Upper lobe of right lung (tissue), 1 donor: ENCODE measurements around the gene MAPKBP1. TPM values are rescaled to one million over a fixed set of nuclear protein-coding genes. Genes with fewer than 3 reads are reported as not detected.

ENCODE experiments used
- ATAC-seq: fragments of 200-7000 bp; cut with Tn5 transposase; one replicate; pipeline ENCODE4 v1.9.1; 2020; ENCODE audit warnings: mild to moderate bottlenecking, moderate library complexity
- DNase-seq: peaks from one replicate; pipeline ENCODE4 v3.0.0-alpha.2; 2020
- H3K27ac ChIP-seq: fragments of 200-600 bp; one replicate; pipeline ENCODE4 v1.8.0; 2022
- H3K27me3 ChIP-seq: fragments of 200-600 bp; one replicate; pipeline ENCODE4 v1.8.0; 2022; ENCODE audit warnings: mild to moderate bottlenecking
- H3K36me3 ChIP-seq: fragments of 200-600 bp; one replicate; pipeline ENCODE4 v1.8.0; 2022
- H3K4me1 ChIP-seq: fragments of 200-600 bp; one replicate; pipeline ENCODE4 v1.8.0; 2022
- H3K4me3 ChIP-seq: fragments of 200-600 bp; one replicate; pipeline ENCODE4 v1.8.0; 2022; ENCODE audit warnings: mild to moderate bottlenecking
- H3K9me3 ChIP-seq: fragments of 200-600 bp; one replicate; pipeline ENCODE4 v1.8.0; 2022
- CTCF ChIP-seq: fragments of 200-600 bp; IDR thresholded peaks from one replicate; pipeline ENCODE4 v1.8.0; 2022; ENCODE audit warnings: antibody characterized with exemption
- intact Hi-C: fragments of 100-400 bp; cut with DNase I; formaldehyde crosslinking; loops from one replicate; pipeline ENCODE4 v1.11.0; 2022
- total RNA-seq: library from RNA; stranded (reverse); fragmentation: NEBNext Ultra II Directional; extraction: Animal tissue kit (Norgen Biotek cat#: 25700); gene quantifications from one replicate; pipeline ENCODE4 v1.2.1, GENCODE V29; 2021
- donor health status: DM: no; HTN: yes; CAD: no; lungs with severe emphysema.

The MAPKBP1 gene
- total RNA-seq, 1 donor from 2014 or later = 22.4 TPM

DNA sequence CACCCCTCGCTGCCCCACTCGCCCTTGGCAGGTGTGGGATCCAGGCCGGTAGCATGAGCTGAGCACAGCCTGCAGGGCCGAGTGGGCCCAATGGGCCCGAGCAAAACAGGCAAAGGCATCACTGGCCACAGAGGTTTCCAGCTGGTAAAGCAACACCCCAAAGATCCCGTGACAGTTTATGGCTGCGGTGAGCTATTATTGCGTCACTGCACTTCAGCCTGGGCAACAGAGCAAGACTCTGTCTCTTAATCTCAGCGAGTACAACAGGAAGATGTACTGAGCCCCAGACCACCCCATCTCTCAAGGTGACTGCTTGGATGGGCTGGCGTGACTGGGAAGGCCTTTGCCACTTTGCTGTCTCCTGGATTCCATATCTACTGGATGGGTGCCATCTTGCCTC is 57.9 kb downstream of the MAPKBP1 start:
- intact Hi-C loops = no loop called here
- H3K27me3 ChIP-seq = no peaks in the 10 kb centered on the region
- no peak overlapping the region for H3K4me3 ChIP-seq
- TF ChIP-seq CTCF = no peak
- DNase-seq = no peak
- H3K9me3 ChIP-seq = no peaks in the 10 kb centered on the region
- peaks cover 20% of the 10 kb centered on the region for H3K36me3 ChIP-seq
- peaks cover 29% of the 10 kb centered on the region for H3K4me1 ChIP-seq
- no peak overlapping the region for H3K27ac ChIP-seq
- ATAC-seq = no peak

DNA sequence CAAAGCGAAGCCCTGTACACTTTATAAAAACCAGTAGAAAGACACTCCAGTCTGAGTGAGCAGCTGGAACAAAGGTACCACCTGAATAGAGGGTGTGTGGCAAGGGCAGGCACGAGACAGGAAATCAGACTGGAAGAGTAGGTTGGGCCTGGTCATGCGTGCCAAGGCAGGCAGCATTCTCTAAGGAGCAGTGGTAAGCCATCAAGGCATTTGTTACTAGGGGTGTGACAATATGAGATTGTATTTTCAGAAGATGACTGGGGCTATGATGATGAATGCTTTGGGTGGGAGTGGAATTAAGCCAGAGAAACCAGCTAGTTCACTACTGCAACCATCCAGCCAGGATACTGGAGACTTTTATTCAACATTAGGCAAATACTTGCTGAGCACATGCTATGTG is 58.6 kb downstream of the MAPKBP1 start:
- TF ChIP-seq CTCF = no peak
- intact Hi-C loops = no loop called here
- no peaks in the 10 kb centered on the region for H3K27me3 ChIP-seq
- DNase-seq (peak; percentile 76), ATAC-seq (peak; percentile 27)
- H3K27ac ChIP-seq = no peak overlapping the region
- H3K4me1 ChIP-seq = peaks cover 26% of the 10 kb centered on the region
- H3K9me3 ChIP-seq = no peaks in the 10 kb centered on the region
- H3K36me3 ChIP-seq = peaks cover 20% of the 10 kb centered on the region
- no peak overlapping the region for H3K4me3 ChIP-seq

GRCh38 chr15:41834096-41834495 is 59.8 kb downstream of the MAPKBP1 start:
- intact Hi-C loops = no loop called here
- ATAC-seq (no peak), DNase-seq (no peak)
- TF ChIP-seq CTCF = no peak
- Histone ChIP-seq H3K27me3 (no peaks in the 10 kb centered on the region), H3K9me3 (no peaks in the 10 kb centered on the region), H3K36me3 (peaks cover 20% of the 10 kb centered on the region), H3K4me3 (no peak overlapping the region), H3K4me1 (peaks cover 24% of the 10 kb centered on the region), H3K27ac (no peak overlapping the region)

- ATAC-seq (no peak), DNase-seq (no peak)
- no peak overlapping the region for H3K4me3 ChIP-seq
- no peaks in the 10 kb centered on the region for H3K9me3 ChIP-seq
- H3K36me3 ChIP-seq = peaks cover 28% of the 10 kb centered on the region
- intact Hi-C loops = no loop called here
- no peak for TF ChIP-seq CTCF
- H3K27me3 ChIP-seq = no peaks in the 10 kb centered on the region
- H3K27ac ChIP-seq = no peak overlapping the region
- peaks cover 18% of the 10 kb centered on the region for H3K4me1 ChIP-seq
Measured at GRCh38 chr15:41836073-41836472, 61.8 kb downstream of the MAPKBP1 start.

GRCh38 chr15:41836713-41837454 is 62.6 kb downstream of the MAPKBP1 start:
- peaks cover 18% of the 10 kb centered on the region for H3K4me1 ChIP-seq
- DNase-seq (peak; percentile 90), ATAC-seq (peak; percentile 67)

More at GRCh38 chr15:41836713-41837454, 62.6 kb downstream of the MAPKBP1 start:
- Histone ChIP-seq H3K27ac (peak overlapping the region; percentile 73), H3K27me3 (no peaks in the 10 kb centered on the region), H3K36me3 (peaks cover 26% of the 10 kb centered on the region), H3K9me3 (no peaks in the 10 kb centered on the region), H3K4me3 (no peak overlapping the region)
- TF ChIP-seq CTCF = no peak
- intact Hi-C loops = no loop called here
